ENCODE results near the gene ZNF3.

Gene ZNF3

GRCh38 chr7:100109521-100110163 lies 28.1 kb upstream of the ZNF3 start:
- DNase-seq (ENCODE audit: low read depth): no peak

GRCh38 chr7:100107890-100108289 lies 26.4 kb upstream of the ZNF3 start:
- DNase-seq (ENCODE audit: low read depth): no peak

- DNase-seq (ENCODE audit: low read depth): no peak
Observed at GRCh38 chr7:100107125-100107737, 25.7 kb upstream of the ZNF3 start.

- no peak for DNase-seq (ENCODE audit: low read depth)
Observed at GRCh38 chr7:100106633-100107032, 25.1 kb upstream of the ZNF3 start.

GRCh38 chr7:100105534-100105933 lies 24.0 kb upstream of the ZNF3 start:
- DNase-seq (ENCODE audit: low read depth): no peak

- no peak for DNase-seq (ENCODE audit: low read depth)
Observed at GRCh38 chr7:100102950-100103840, 21.7 kb upstream of the ZNF3 start.

- DNase-seq (ENCODE audit: low read depth): peak; percentile 93
Observed at GRCh38 chr7:100101016-100101862, 19.7 kb upstream of the ZNF3 start, which contains the start of the genes AP4M1 and MCM7. Gene AP4M1 (plus strand): TSS chr7:100101643. CDS start chr7:100101715, 72 bp downstream. Gene MCM7 (minus strand): TSS chr7:100101397. CDS start chr7:100101294, 103 bp downstream.

- peak; percentile 78 for DNase-seq (ENCODE audit: low read depth)
Observed at GRCh38 chr7:100100420-100101015, 19.0 kb upstream of the ZNF3 start.

GRCh38 chr7:100099452-100099851 lies 17.9 kb upstream of the ZNF3 start:
- no peak for DNase-seq (ENCODE audit: low read depth)

GRCh38 chr7:100098913-100099312 lies 17.4 kb upstream of the ZNF3 start:
- DNase-seq (ENCODE audit: low read depth): no peak

- no peak for DNase-seq (ENCODE audit: low read depth)
Observed at GRCh38 chr7:100095704-100096103, 14.2 kb upstream of the ZNF3 start.

- DNase-seq (ENCODE audit: low read depth): no peak
Observed at GRCh38 chr7:100095289-100095688, 13.8 kb upstream of the ZNF3 start.

GRCh38 chr7:100093925-100094486 lies 12.5 kb upstream of the ZNF3 start:
- no peak for DNase-seq (ENCODE audit: low read depth)

GRCh38 chr7:100093498-100093897 lies 12.0 kb upstream of the ZNF3 start:
- no peak for DNase-seq (ENCODE audit: low read depth)

- no peak for DNase-seq (ENCODE audit: low read depth)
Observed at GRCh38 chr7:100093054-100093453, 11.5 kb upstream of the ZNF3 start.

- no peak for DNase-seq (ENCODE audit: low read depth)
Observed at GRCh38 chr7:100091411-100092181, 10.1 kb upstream of the ZNF3 start.

- DNase-seq (ENCODE audit: low read depth): no peak
Observed at GRCh38 chr7:100090527-100091410, 9.2 kb upstream of the ZNF3 start.

- DNase-seq (ENCODE audit: low read depth): no peak
Observed at GRCh38 chr7:100089458-100090196, 8.1 kb upstream of the ZNF3 start.
